HepG2 (cell line): Measurements from ENCODE around the gene NSF. TPM values are rescaled to one million over a fixed set of nuclear protein-coding genes. Genes with fewer than 3 reads are reported as not detected.

Source experiments
- DR1 ChIP-seq: sonication (generic); formaldehyde crosslinking; IDR thresholded peaks from 2 replicates; pipeline ENCODE4 v1.8.0; 2021; ENCODE audit warnings: mild to moderate bottlenecking, missing genetic modification reagents, inconsistent platforms
- EED ChIP-seq: sonication (generic); formaldehyde crosslinking; IDR thresholded peaks from 2 replicates; pipeline ENCODE4 v1.5.0; 2020; ENCODE audit warnings: mild to moderate bottlenecking, missing genetic modification reagents
- SOX5 ChIP-seq: IDR thresholded peaks from 2 replicates; pipeline ENCODE4 v1.6.1; 2016; ENCODE audit warnings: borderline replicate concordance
- ZBED4 ChIP-seq: sonication (generic); formaldehyde crosslinking; IDR thresholded peaks from 2 replicates; pipeline ENCODE4 v1.4.0; 2020; ENCODE audit warnings: missing genetic modification reagents, borderline replicate concordance
- ZBTB34 ChIP-seq: sonication (generic); formaldehyde crosslinking; IDR thresholded peaks from 2 replicates; pipeline ENCODE4 v1.8.0; 2022; ENCODE audit warnings: mild to moderate bottlenecking, missing genetic modification reagents
- ZNF10 ChIP-seq: sonication (generic); formaldehyde crosslinking; IDR thresholded peaks from 2 replicates; pipeline ENCODE4 v1.4.0; 2020; ENCODE audit warnings: mild to moderate bottlenecking, low read depth, missing genetic modification reagents, borderline replicate concordance
- ZNF407 ChIP-seq: sonication (generic); formaldehyde crosslinking; IDR thresholded peaks from one replicate; pipeline ENCODE4 v1.5.1; 2020; ENCODE audit warnings: mild to moderate bottlenecking, missing genetic modification reagents; ENCODE audit errors: not compliant biosample characterization
- ZNF431 ChIP-seq: sonication (generic); formaldehyde crosslinking; IDR thresholded peaks from 2 replicates; pipeline ENCODE4 v1.9.0; 2022; ENCODE audit warnings: missing genetic modification reagents, low read depth, mild to moderate bottlenecking, borderline replicate concordance
- ZNF501 ChIP-seq: sonication (generic); formaldehyde crosslinking; IDR thresholded peaks from 2 replicates; pipeline ENCODE4 v1.5.1; 2020; ENCODE audit warnings: mild to moderate bottlenecking, moderate library complexity, missing genetic modification reagents
- ZNF546 ChIP-seq: sonication (generic); formaldehyde crosslinking; conservative IDR thresholded peaks from 2 replicates; pipeline ENCODE4 v1.8.1; 2023; ENCODE audit warnings: mild to moderate bottlenecking, missing genetic modification reagents
- ZNF552 ChIP-seq: sonication (generic); formaldehyde crosslinking; IDR thresholded peaks from 2 replicates; pipeline ENCODE4 v1.9.0; 2022; ENCODE audit warnings: missing genetic modification reagents, mild to moderate bottlenecking, borderline replicate concordance
- ZSCAN5A ChIP-seq: sonication (generic); formaldehyde crosslinking; IDR thresholded peaks from 2 replicates; pipeline ENCODE4 v1.8.0; 2022; ENCODE audit warnings: mild to moderate bottlenecking, missing genetic modification reagents, borderline replicate concordance
- polyA plus RNA-seq, 8 experiments: library from polyadenylated mRNA; depleted of rRNA in 3 of 8; stranded (reverse) in 7 of 8; unstranded in 1 of 8; fragments of >200 nt; fragmentation: Illumina TruSeq in 4 of 8; extraction: Trizol in 4 of 8; gene quantifications; 2 replicates each; pipeline versions ENCODE4 v1.2.1 to v1.2.3, GENCODE V29; 2011 to 2016; ENCODE audit warnings: low read depth in 4 of 8, missing spikeins in 1 of 8, mixed read lengths in 1 of 8; ENCODE audit not compliant: insufficient read depth in 1 of 8
- total RNA-seq, 5 experiments: library from RNA; depleted of rRNA; stranded (reverse); fragments of >200 nt; fragmentation: Illumina TruSeq; extraction: Trizol; gene quantifications; 2 replicates each; pipeline ENCODE4 v1.2.3, GENCODE V29; 2016; ENCODE audit warnings: low read depth in 1 of 5

NSF gene
- total and polyA plus RNA-seq, 2 of the 13 experiments (the other 11 are each of a cell fraction or from before 2014, with no cell fraction given), result 21.9 to 37.8 TPM

DNA sequence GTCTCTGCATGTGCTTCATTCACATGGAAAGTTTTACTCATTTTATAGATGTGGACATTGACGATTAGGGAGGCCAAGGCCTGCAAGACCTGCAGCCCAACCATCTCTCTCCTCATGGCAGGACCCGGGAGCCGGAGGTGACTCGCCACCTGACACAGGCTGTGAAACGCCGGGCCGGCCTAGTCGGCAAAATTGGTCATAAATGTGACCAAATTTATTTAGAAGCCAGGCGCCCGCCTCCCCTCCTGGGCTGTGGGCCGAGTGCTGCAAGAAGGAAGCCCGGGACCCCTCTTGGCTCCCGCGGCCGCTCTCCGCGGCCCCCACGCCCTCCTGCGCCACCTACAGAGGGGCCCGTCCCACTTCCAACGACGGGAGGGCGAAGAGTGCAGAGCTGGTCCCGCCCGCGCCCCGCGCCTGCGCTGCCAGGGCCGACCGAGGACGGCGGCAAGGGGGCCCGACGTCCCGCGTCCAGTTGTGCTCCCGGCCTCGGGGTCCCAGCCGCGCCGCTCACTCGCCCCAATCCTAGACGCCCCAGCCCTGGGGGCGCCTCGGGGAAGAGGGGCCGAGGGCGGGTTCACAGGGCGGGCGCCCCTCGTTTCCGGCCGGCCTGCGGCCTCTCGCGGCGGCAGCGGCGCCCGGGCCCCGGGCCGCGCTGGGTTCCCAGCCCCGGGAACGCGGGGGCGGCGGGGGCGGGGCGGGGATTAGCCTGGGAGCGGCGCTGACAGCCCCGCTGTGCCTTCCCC lies 180.5 kb downstream of the NSF start (continued):
- TF ChIP-seq ZSCAN5A (CRISPR knock-in tag), result 0 out of 2 replicates have a peak, but pooled peaks have one; percentile 75
- peak; percentile 57; the same call in 1 of the 2 replicates for TF ChIP-seq ZBED4 (CRISPR knock-in tag)
- peak; percentile 59; the same call in 1 of the 2 replicates for TF ChIP-seq ZNF546 (CRISPR knock-in tag)
- peak; percentile 72 for TF ChIP-seq ZNF407 (CRISPR knock-in tag)
- peak; percentile 40; the same call in 1 of the 2 replicates for TF ChIP-seq EED (CRISPR knock-in tag)
- TF ChIP-seq ZBTB34 (CRISPR knock-in tag), result 0 out of 2 replicates have a peak, but pooled peaks have one; percentile 39
- TF ChIP-seq ZNF431 (CRISPR knock-in tag), result no peak
- TF ChIP-seq DR1 (CRISPR knock-in tag), result no peak
- 0 out of 2 replicates have a peak, but pooled peaks have one; percentile 3 for TF ChIP-seq SOX5 (CRISPR knock-in tag)
- TF ChIP-seq ZNF10 (CRISPR knock-in tag), result no peak
- peak; percentile 51 for TF ChIP-seq ZNF501 (CRISPR knock-in tag)
- peak; percentile 80; the same call in 1 of the 2 replicates for TF ChIP-seq ZNF552
